ENCODE results near the gene RPL38. TPM values are rescaled to one million over a fixed set of nuclear protein-coding genes. Genes with fewer than 3 reads are reported as not detected.
A peak's percentile ranks its signal among the peaks of the same experiment; 100 is the strongest.

Gene RPL38
- total RNA-seq, 1 donor from 2014 or later: 1,028 TPM

GRCh38 chr17:74218436-74218835, 15.0 kb downstream of the RPL38 start:
- Mint-ChIP-seq H3K36me3 (no peaks in the 10 kb centered on the region), H3K4me3 (no peak overlapping the region), H3K27me3 (peaks cover 19% of the 10 kb centered on the region), H3K27ac (no peak overlapping the region), H3K4me1 (ENCODE audit: unreplicated experiment) (peaks cover 15% of the 10 kb centered on the region), H3K9me3 (no peaks in the 10 kb centered on the region)
- TF ChIP-seq, protein P1, sequence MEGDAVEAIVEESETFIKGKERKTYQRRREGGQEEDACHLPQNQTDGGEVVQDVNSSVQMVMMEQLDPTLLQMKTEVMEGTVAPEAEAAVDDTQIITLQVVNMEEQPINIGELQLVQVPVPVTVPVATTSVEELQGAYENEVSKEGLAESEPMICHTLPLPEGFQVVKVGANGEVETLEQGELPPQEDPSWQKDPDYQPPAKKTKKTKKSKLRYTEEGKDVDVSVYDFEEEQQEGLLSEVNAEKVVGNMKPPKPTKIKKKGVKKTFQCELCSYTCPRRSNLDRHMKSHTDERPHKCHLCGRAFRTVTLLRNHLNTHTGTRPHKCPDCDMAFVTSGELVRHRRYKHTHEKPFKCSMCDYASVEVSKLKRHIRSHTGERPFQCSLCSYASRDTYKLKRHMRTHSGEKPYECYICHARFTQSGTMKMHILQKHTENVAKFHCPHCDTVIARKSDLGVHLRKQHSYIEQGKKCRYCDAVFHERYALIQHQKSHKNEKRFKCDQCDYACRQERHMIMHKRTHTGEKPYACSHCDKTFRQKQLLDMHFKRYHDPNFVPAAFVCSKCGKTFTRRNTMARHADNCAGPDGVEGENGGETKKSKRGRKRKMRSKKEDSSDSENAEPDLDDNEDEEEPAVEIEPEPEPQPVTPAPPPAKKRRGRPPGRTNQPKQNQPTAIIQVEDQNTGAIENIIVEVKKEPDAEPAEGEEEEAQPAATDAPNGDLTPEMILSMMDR (conservative IDR thresholded peaks at IDR 0.05): no peak
- DNase-seq (ENCODE audit: extremely low spot score, unreplicated experiment): no peak

- Mint-ChIP-seq H3K4me3 (no peak overlapping the region), H3K27ac (peak overlapping the region; percentile 11), H3K9me3 (no peaks in the 10 kb centered on the region), H3K36me3 (no peaks in the 10 kb centered on the region), H3K27me3 (peaks cover 13% of the 10 kb centered on the region), H3K4me1 (ENCODE audit: unreplicated experiment) (peaks cover 15% of the 10 kb centered on the region)
- TF ChIP-seq, protein P1 (conservative IDR thresholded peaks at IDR 0.05): no peak
- no peak for DNase-seq (ENCODE audit: extremely low spot score, unreplicated experiment)
Observed at GRCh38 chr17:74219576-74220133, 16.2 kb downstream of the RPL38 start.

GRCh38 chr17:74220219-74220618, 16.7 kb downstream of the RPL38 start:
- peaks cover 10% of the 10 kb centered on the region for H3K27me3 Mint-ChIP-seq
- TF ChIP-seq, protein P1 (conservative IDR thresholded peaks at IDR 0.05): no peak
- no peak overlapping the region for H3K4me3 Mint-ChIP-seq

DNA sequence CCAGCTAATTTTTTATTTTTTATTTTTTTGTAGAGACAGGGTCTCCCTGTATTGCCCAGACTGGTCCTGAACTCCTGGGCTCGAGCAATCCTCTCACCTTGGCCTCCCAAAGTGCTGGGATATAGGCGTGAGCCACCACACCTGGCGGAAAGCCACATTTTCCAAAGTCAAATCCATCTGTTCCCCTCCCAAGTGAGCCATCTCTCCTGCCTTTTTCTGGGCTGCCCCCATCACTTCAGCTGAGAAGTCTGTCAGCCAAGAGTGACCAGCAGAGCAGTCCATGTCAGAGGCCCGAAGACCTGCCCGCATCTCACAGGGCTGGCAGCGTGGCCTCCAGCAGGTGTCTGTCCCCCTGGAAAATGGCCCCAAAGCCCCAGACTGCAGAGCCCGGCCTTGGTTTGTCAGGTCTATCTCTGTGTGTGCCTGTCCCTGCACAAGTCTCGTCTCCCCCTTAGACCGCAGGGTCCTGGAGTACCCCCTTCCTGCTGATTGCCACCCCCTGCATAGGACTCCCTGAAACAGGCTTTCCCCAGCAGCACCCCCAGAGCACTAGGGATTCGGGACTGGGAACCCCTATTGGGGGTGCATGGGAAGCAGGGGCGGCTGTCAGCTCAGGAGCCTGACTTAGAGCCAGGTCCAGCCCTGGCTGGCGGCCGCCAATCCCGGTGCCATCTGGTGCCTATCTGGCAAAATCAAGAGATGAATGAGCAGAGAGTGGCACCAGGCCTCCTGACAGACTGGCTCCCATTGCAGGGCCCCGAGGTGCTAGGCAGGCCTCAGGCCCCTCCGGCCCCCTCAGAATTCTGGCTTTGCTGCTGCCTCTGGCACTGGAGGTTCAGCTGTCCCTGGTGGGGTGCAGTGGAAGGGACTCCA, 17.7 kb downstream of the RPL38 start:
- H3K27ac Mint-ChIP-seq: no peak overlapping the region
- peaks cover 22% of the 10 kb centered on the region for H3K4me1 Mint-ChIP-seq (ENCODE audit: unreplicated experiment)

More at GRCh38 chr17:74220219-74220618, 16.7 kb downstream of the RPL38 start:
- Mint-ChIP-seq H3K27ac (no peak overlapping the region), H3K9me3 (no peaks in the 10 kb centered on the region), H3K4me1 (ENCODE audit: unreplicated experiment) (peaks cover 15% of the 10 kb centered on the region), H3K36me3 (no peaks in the 10 kb centered on the region)
- no peak for DNase-seq (ENCODE audit: extremely low spot score, unreplicated experiment)

DNA sequence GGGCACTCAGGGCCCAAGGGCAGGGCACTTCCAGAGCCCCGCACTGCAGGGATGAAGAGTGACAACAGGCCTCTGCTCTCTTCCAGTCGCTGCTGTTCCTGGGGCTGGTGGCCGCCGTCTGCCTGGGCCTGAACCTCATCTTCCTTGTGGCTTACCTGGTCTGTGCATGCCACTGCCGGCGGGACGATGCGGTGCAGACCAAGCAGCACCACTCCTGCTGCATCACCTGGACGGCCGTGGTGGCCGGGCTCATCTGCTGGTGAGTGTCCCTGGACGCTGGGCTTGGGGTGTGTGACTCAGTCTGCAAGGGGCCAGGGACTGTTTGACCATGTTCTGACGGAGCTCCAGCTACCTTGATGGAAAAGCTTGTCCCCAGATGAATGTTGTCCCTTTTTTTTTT, 18.9 kb downstream of the RPL38 start:
- Mint-ChIP-seq H3K4me1 (ENCODE audit: unreplicated experiment) (peaks cover 24% of the 10 kb centered on the region), H3K27me3 (peaks cover 7% of the 10 kb centered on the region), H3K36me3 (no peaks in the 10 kb centered on the region), H3K27ac (no peak overlapping the region), H3K4me3 (no peak overlapping the region), H3K9me3 (no peaks in the 10 kb centered on the region)
- no peak for DNase-seq (ENCODE audit: extremely low spot score, unreplicated experiment)
- TF ChIP-seq, protein P1 (conservative IDR thresholded peaks at IDR 0.05): no peak

More for the DNA sequence above, 17.7 kb downstream of the RPL38 start:
- no peak overlapping the region for H3K4me3 Mint-ChIP-seq
- no peaks in the 10 kb centered on the region for H3K36me3 Mint-ChIP-seq
- DNase-seq (ENCODE audit: extremely low spot score, unreplicated experiment): no peak
- TF ChIP-seq, protein P1 (conservative IDR thresholded peaks at IDR 0.05): no peak
- H3K9me3 Mint-ChIP-seq: no peaks in the 10 kb centered on the region
- peaks cover 12% of the 10 kb centered on the region for H3K27me3 Mint-ChIP-seq
